ENCODE data around the gene PDE11A. TPM values are rescaled to one million over a fixed set of nuclear protein-coding genes. Genes with fewer than 3 reads are reported as not detected.

Gene PDE11A
- total RNA-seq, 4 donors from 2014 or later: 1.7 TPM; not detected in 3

DNA sequence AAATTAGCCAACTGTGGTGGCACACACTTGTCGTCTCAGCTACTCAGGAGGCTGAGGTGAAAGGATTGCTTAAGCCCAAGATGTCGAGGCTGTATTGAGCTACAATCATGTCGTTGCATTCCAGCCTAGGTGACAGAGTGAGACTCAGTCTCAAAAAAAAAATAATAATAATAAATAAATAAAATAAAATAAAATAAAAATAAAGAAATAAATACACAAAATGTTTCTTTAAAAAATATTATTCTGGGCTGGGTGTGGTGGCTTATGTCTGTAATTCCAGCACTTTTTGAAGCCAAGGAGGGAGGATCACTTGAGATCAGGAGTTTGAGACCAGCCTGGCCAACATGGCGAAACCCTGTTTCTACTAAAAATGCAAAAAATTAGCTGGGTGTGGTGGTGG is 407.2 kb downstream of the PDE11A start:
- H3K4me1 ChIP-seq: no peaks in the 10 kb centered on the region
- no peaks in the 10 kb centered on the region for H3K36me3 ChIP-seq
- TF ChIP-seq, protein P1, sequence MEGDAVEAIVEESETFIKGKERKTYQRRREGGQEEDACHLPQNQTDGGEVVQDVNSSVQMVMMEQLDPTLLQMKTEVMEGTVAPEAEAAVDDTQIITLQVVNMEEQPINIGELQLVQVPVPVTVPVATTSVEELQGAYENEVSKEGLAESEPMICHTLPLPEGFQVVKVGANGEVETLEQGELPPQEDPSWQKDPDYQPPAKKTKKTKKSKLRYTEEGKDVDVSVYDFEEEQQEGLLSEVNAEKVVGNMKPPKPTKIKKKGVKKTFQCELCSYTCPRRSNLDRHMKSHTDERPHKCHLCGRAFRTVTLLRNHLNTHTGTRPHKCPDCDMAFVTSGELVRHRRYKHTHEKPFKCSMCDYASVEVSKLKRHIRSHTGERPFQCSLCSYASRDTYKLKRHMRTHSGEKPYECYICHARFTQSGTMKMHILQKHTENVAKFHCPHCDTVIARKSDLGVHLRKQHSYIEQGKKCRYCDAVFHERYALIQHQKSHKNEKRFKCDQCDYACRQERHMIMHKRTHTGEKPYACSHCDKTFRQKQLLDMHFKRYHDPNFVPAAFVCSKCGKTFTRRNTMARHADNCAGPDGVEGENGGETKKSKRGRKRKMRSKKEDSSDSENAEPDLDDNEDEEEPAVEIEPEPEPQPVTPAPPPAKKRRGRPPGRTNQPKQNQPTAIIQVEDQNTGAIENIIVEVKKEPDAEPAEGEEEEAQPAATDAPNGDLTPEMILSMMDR (IDR thresholded peaks at IDR 0.05): no peak
- TF ChIP-seq EP300 (IDR thresholded peaks at IDR 0.05) (no peak), POLR2A (IDR thresholded peaks at IDR 0.05) (no peak)
- H3K27me3 ChIP-seq: no peaks in the 10 kb centered on the region
- no peak overlapping the region for H3K27ac ChIP-seq
- no peak overlapping the region for H3K4me3 ChIP-seq
- 72 to 73% methylated on average over 4 of the region's 4 CpGs for WGBS, 2 donors
- no peaks in the 10 kb centered on the region for H3K9me3 ChIP-seq
- DNase-seq (ENCODE audit: low spot score in 2 of 2): no peak

DNA sequence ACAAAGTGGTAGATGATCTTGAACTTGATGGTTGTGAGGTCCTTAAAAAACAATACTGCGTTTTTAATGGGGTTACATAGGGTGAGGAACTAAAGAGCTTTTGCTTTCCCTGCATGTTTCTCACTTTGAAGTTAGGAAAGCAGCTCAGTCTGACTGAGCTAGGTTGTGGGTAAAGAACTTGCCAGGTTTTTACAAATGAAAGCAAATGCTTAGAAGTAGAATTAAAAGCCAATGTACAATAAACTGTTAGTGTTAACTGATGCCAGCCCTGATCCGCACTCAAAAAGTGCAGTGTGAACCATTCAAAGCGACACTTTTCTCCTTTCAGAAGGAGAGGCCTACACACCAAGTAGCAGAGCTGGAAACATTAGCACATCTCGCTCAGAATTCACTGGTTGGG is 409.7 kb downstream of the PDE11A start:
- TF ChIP-seq EP300 (IDR thresholded peaks at IDR 0.05): no peak
- no peak for TF ChIP-seq POLR2A (IDR thresholded peaks at IDR 0.05)
- TF ChIP-seq, protein P1 (IDR thresholded peaks at IDR 0.05): no peak
- WGBS, 2 donors: 63 to 64% methylated on average over 4 of the region's 4 CpGs
- DNase-seq (ENCODE audit: low spot score in 2 of 2): no peak
- Histone ChIP-seq H3K4me3 (no peak overlapping the region), H3K27me3 (no peaks in the 10 kb centered on the region), H3K4me1 (no peaks in the 10 kb centered on the region), H3K36me3 (no peaks in the 10 kb centered on the region), H3K27ac (no peak overlapping the region), H3K9me3 (no peaks in the 10 kb centered on the region)

DNA sequence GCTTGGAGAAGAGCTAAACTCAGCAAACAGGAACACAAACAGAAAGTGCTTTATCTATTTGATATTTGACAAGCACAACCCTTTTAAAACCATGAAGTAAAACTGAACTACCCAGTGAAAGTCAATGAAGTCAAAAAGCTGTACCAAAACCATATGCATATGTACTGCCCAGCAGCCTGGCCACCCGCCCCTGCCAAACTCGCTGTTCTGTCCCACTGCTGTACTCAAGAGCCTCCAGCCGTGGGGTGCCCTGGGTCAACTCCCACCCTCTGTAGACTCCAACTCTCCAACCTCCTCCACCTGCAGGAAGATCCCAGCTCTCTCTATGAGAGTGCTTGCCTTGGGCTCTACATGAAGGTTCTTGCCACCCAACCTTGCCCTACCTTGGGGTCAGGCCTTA is 411.8 kb downstream of the PDE11A start:
- H3K36me3 ChIP-seq: no peaks in the 10 kb centered on the region
- no peaks in the 10 kb centered on the region for H3K9me3 ChIP-seq
- no peak overlapping the region for H3K4me3 ChIP-seq
- TF ChIP-seq, protein P1 (IDR thresholded peaks at IDR 0.05): no peak
- no peak for TF ChIP-seq EP300 (IDR thresholded peaks at IDR 0.05)
- no peak for TF ChIP-seq POLR2A (IDR thresholded peaks at IDR 0.05)
- no peak for DNase-seq (ENCODE audit: low spot score in 2 of 2)
- WGBS, 2 donors: 60 to 89% methylated on average over 3 of the region's 3 CpGs
- no peak overlapping the region for H3K27ac ChIP-seq
- H3K4me1 ChIP-seq: no peaks in the 10 kb centered on the region
- no peaks in the 10 kb centered on the region for H3K27me3 ChIP-seq

DNA sequence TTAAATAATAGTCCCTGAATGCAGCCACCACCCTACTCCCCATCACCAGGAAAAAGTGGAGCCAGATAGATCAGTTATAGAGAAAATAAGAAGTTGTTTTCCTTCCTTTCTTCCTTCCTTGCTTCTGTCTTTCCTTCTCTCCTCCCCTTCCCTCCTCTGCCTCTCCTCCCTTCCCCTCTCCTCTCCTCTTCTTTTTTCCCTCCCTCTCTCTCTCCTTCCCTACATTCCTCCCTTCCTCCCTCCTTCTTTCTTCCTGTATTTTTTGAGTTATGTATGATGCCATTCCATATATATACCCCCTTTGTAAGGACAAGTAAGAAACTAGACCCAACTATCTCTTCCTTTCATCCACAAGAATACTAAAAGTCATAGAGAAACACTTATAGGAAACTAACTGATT is 414.3 kb downstream of the PDE11A start:
- no peak for DNase-seq (ENCODE audit: low spot score in 2 of 2)
- Histone ChIP-seq H3K27me3 (no peaks in the 10 kb centered on the region), H3K36me3 (no peaks in the 10 kb centered on the region), H3K9me3 (no peaks in the 10 kb centered on the region), H3K4me1 (no peaks in the 10 kb centered on the region), H3K27ac (no peak overlapping the region), H3K4me3 (no peak overlapping the region)
- TF ChIP-seq, protein P1 (IDR thresholded peaks at IDR 0.05): no peak
- TF ChIP-seq EP300 (IDR thresholded peaks at IDR 0.05) (no peak), POLR2A (IDR thresholded peaks at IDR 0.05) (no peak)

DNA sequence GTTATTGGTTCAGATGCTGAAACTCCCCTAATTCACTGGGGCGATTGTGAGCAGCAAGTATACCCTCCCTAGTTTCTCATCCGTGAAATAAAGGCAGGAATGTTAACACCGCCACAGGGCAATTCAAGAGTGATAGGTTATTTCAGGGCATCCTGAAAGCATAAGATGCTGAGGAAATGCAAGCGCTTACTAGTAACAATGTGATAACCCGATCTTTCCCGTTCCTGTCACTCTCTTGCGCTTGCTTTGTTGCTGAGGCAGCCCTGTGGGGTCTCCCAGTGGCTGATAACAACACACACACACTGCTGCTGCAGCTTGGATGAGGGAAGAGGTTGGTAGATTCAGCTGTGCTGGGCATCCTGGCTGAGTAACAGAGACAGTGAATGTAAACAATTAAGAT is 420.7 kb downstream of the PDE11A start:
- H3K36me3 ChIP-seq: no peaks in the 10 kb centered on the region
- H3K27ac ChIP-seq: no peak overlapping the region
- no peak for DNase-seq (ENCODE audit: low spot score in 2 of 2)
- no peak overlapping the region for H3K4me3 ChIP-seq
- no peaks in the 10 kb centered on the region for H3K27me3 ChIP-seq
- no peaks in the 10 kb centered on the region for H3K4me1 ChIP-seq
- 44 to 47% methylated on average over 7 of the region's 7 CpGs for WGBS, 2 donors
- TF ChIP-seq POLR2A (IDR thresholded peaks at IDR 0.05) (no peak), EP300 (IDR thresholded peaks at IDR 0.05) (no peak)
- TF ChIP-seq, protein P1 (IDR thresholded peaks at IDR 0.05): no peak
- no peaks in the 10 kb centered on the region for H3K9me3 ChIP-seq

Data from tibial nerve (tissue), 4 donors.